GM12892 (cell line): Measurements from ENCODE around the gene OR52N2.

Source experiments
- POLR2A ChIP-seq: IDR thresholded peaks from 2 replicates; pipeline ENCODE4 v1.6.1; 2011; ENCODE audit warnings: low read depth, low read length, control low read depth
- POLR2AphosphoS5 ChIP-seq: IDR thresholded peaks from 2 replicates; pipeline ENCODE4 v1.6.1; 2011; ENCODE audit warnings: low read depth, low read length, control low read depth
- TAF1 ChIP-seq: IDR thresholded peaks from 2 replicates; pipeline ENCODE4 v1.6.1; 2011; ENCODE audit warnings: low read depth, mild to moderate bottlenecking, control low read depth, low read length, borderline replicate concordance

DNA sequence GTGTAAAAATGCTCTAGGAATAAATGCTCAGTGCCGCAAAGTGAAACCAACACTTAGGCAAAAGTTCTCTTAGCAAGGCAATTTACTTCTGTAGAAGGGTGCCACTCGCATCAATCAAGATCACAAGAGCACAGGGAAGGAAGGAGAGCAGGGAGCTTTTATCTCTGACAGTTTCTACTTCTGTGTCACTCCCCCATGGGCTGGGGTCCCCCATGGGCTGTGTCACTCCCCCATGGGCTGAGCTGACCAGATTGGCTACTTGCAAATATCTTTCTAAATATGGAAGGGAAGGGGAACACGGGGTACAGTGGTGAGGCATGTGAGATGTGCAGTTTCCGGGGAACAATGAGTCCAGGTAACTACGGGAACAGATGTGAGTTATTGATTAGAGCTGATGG lies 397 bp downstream of the OR52N2 start:
- no peak for TF ChIP-seq POLR2AphosphoS5
- TF ChIP-seq POLR2A = no peak
- no peak for TF ChIP-seq TAF1
